ENCODE results near the gene TPST1. TPM values are rescaled to one million over a fixed set of nuclear protein-coding genes. Genes with fewer than 3 reads are reported as not detected.

TPST1 gene
- total and polyA plus RNA-seq, 2 of the 8 experiments (the other 6 are each of a cell fraction or from before 2014, with no cell fraction given) = 8.2 to 18.4 TPM

GRCh38 chr7:66183700-66184099 lies 21.4 kb upstream of the TPST1 start:
- ChIA-PET POLR2A (ENCODE audit: partially characterized antibody) (interaction anchor here (0.9 kb wide), 1 partner anchor 21 kb away, joined by 3 read pairs; the partner anchor contains the start of gene TPST1), CTCF (ENCODE audit: partially characterized antibody) (interaction anchor here (0.5 to 1.5 kb wide), 2 partner anchors 15 to 20 kb away, joined by 3 to 4 read pairs; no protein-coding TSS in a partner anchor)
- DNase-seq (ENCODE audit: low read depth in 1 of 2, low spot score in 2 of 2) = no peak
- Histone ChIP-seq H2AK5ac (ENCODE audit: low read depth, low read length) (no peak overlapping the region), H3K9me3 (ENCODE audit: insufficient read depth in 2 of 2, low read depth in 1 of 2, low read length in 1 of 2) (peaks cover 0 to 3% of the 10 kb centered on the region in 2 experiments; a peak in 1 of 4 replicates), H3K79me2 (ENCODE audit: control insufficient read depth in 1 of 2, insufficient read depth in 2 of 2, low read length in 2 of 2) (no peaks in the 10 kb centered on the region), H2BK15ac (ENCODE audit: low read length) (no peak overlapping the region), H2AFZ (ENCODE audit: low read length) (no peak overlapping the region), H2BK12ac (ENCODE audit: low read depth, low read length) (no peak overlapping the region), H3K79me1 (ENCODE audit: low read depth, low read length) (no peaks in the 10 kb centered on the region), H3K18ac (ENCODE audit: extremely low read depth, low read length) (no peak overlapping the region), H3K27me3 (replicated peaks in 1 of 4; ENCODE audit: control insufficient read depth in 3 of 4, extremely low read depth in 1 of 4, insufficient read depth in 3 of 4, low read length in 3 of 4) (no peaks in the 10 kb centered on the region), H3K23me2 (ENCODE audit: low read depth, low read length) (no peaks in the 10 kb centered on the region; the same call in 1 of the 2 replicates), H3K9ac (replicated peaks in 1 of 4; ENCODE audit: extremely low read depth in 1 of 4, low read depth in 3 of 4, low read length in 3 of 4) (no peak overlapping the region), H3K36me3 (ENCODE audit: control insufficient read depth in 2 of 4, insufficient read depth in 4 of 4, low read length in 3 of 4) (no peaks in the 10 kb centered on the region), H3K56ac (replicated peaks; ENCODE audit: insufficient read length, low read depth, low read length) (no peak overlapping the region), H2BK20ac (ENCODE audit: low read length) (no peak overlapping the region), H4K5ac (ENCODE audit: insufficient read length, low read depth, low read length) (no peak overlapping the region), H3K4me2 (ENCODE audit: insufficient read depth in 1 of 2, low read depth in 2 of 2, low read length in 2 of 2) (no peak overlapping the region), H4K8ac (ENCODE audit: extremely low read depth, insufficient read depth, low read length) (no peak overlapping the region), H2BK5ac (ENCODE audit: low read depth, low read length) (no peak overlapping the region), H3K27ac (ENCODE audit: low read depth, low read length) (no peak overlapping the region), H3K14ac (ENCODE audit: insufficient read length) (no peak overlapping the region), H3K4me3 (ENCODE audit: extremely low read depth in 1 of 4, insufficient read depth in 2 of 4, low read depth in 3 of 4, low read length in 4 of 4) (no peak overlapping the region), H3K4ac (replicated peaks; ENCODE audit: insufficient read length, low read depth, low read length) (no peak overlapping the region), H2BK120ac (replicated peaks; ENCODE audit: low read depth, low read length) (no peak overlapping the region), H4K91ac (replicated peaks; ENCODE audit: insufficient read length, low read length) (no peak overlapping the region), H3K23ac (ENCODE audit: insufficient read length) (no peak overlapping the region), H4K20me1 (replicated peaks in 1 of 2; ENCODE audit: control insufficient read depth in 1 of 2, insufficient read depth in 2 of 2, low read length in 2 of 2) (no peaks in the 10 kb centered on the region), H3K4me1 (replicated peaks in 1 of 4; ENCODE audit: control insufficient read depth in 3 of 4, insufficient read depth in 4 of 4, low read length in 3 of 4) (no peaks in the 10 kb centered on the region)
- 93% methylated on average over 2 of the region's 2 CpGs; no CpG with 5 or more reads in 1 of the 2 experiments for WGBS, 2 experiments (ENCODE audit: extremely low coverage in 1 of 2, insufficient coverage in 1 of 2, insufficient read length in 1 of 2, insufficient replicate concordance in 2 of 2, low coverage in 1 of 2, low lambda C conversion rate in 2 of 2, missing lambda C conversion rate in 1 of 2)
- FAIRE-seq = no peak
- TF ChIP-seq RAD21 (IDR thresholded peaks at IDR 0.05 in 1 of 2, conservative IDR thresholded peaks at IDR 0.05 in 1 of 2; ENCODE audit: low read depth in 2 of 2, low read length in 2 of 2) = no peak
- no peak for TF ChIP-seq KDM1A (IDR thresholded peaks at IDR 0.05; ENCODE audit: borderline replicate concordance, low read length)
- no peak for TF ChIP-seq NANOG (IDR thresholded peaks at IDR 0.05; ENCODE audit: insufficient read depth, low read depth, low read length, poor library complexity, severe bottlenecking)
- no peak for TF ChIP-seq CHD1 (IDR thresholded peaks at IDR 0.05; ENCODE audit: low read depth, low read length)
- no peak for TF ChIP-seq TEAD4 (IDR thresholded peaks at IDR 0.05; ENCODE audit: low read depth, low read length)
- TF ChIP-seq BACH1 (IDR thresholded peaks at IDR 0.05; ENCODE audit: low read length) = no peak

All from H1 (cell line).